Naive B cell (primary cell): ENCODE results near the gene B3GNT9. TPM values are rescaled to one million over a fixed set of nuclear protein-coding genes. Genes with fewer than 3 reads are reported as not detected.
A peak's percentile ranks its signal among the peaks of the same experiment; 100 is the strongest.

Experiments used
- ATAC-seq, 2 donors: fragments of 150-1000 bp; cut with Tn5 transposase; 2 replicates each; pipeline ENCODE4 v1.10.0; 2021; ENCODE audit warnings: low read depth in 2 of 2, mild to moderate bottlenecking in 2 of 2, moderate library complexity in 2 of 2
- DNase-seq: peaks from one replicate; pipeline ENCODE4 v3.0.0; 2022
- H3K27ac Mint-ChIP-seq, 6 donors: one replicate each; pipeline ENCODE4 v1.8.0; 2020 to 2022; ENCODE audit warnings: mild to moderate bottlenecking in 6 of 6, mixed read lengths in 6 of 6, moderate library complexity in 5 of 6, inconsistent platforms in 2 of 6
- H3K27me3 Mint-ChIP-seq, 3 donors: one replicate each; pipeline ENCODE4 v1.8.0; 2021 to 2022; ENCODE audit warnings: mixed read lengths in 3 of 3, mild to moderate bottlenecking in 1 of 3
- H3K36me3 Mint-ChIP-seq, 2 donors: one replicate each; pipeline ENCODE4 v1.8.0; 2020 to 2022; ENCODE audit warnings: mixed read lengths in 2 of 2, inconsistent platforms in 1 of 2, mild to moderate bottlenecking in 1 of 2
- H3K4me1 Mint-ChIP-seq, 3 donors: one replicate each; pipeline ENCODE4 v1.8.0; 2020 to 2022; ENCODE audit warnings: mixed read lengths in 3 of 3, inconsistent platforms in 1 of 3, mild to moderate bottlenecking in 1 of 3, moderate library complexity in 1 of 3
- H3K4me3 Mint-ChIP-seq, 8 donors: one replicate each; pipeline ENCODE4 v1.8.0; 2020 to 2022; ENCODE audit warnings: mild to moderate bottlenecking in 8 of 8, mixed read lengths in 8 of 8, moderate library complexity in 8 of 8, inconsistent platforms in 2 of 8
- H3K9me3 Mint-ChIP-seq, 7 donors: one replicate each; pipeline ENCODE4 v1.8.0; 2020 to 2022; ENCODE audit warnings: mixed read lengths in 7 of 7, mild to moderate bottlenecking in 5 of 7, inconsistent platforms in 2 of 7, moderate library complexity in 1 of 7
- polyA plus RNA-seq, 6 donors: library from polyadenylated mRNA; unstranded; fragments of 300-500 nt; fragmentation: Illumina TruSeq; gene quantifications; one replicate each; pipeline ENCODE4 v1.2.3, GENCODE V29; 2021; ENCODE audit warnings: low read depth in 6 of 6

Gene B3GNT9
- polyA plus RNA-seq, 6 donors from 2014 or later, result 0.09 to 0.73 (median 0.36) TPM; not detected in 2

GRCh38 chr16:67162506-67163163 lies 11.8 kb upstream of the B3GNT9 start:
- Mint-ChIP-seq H3K36me3 (no peaks in the 10 kb centered on the region), H3K4me3 (peak overlapping the region; percentile 15 to 83 (median 77)), H3K4me1 (peaks cover 29 to 64% (median 56%) of the 10 kb centered on the region in 3 donors), H3K9me3 (peaks cover 0 to 2% (median 0%) of the 10 kb centered on the region in 7 donors), H3K27ac (peak overlapping the region in 2 of 6 donors; percentile 78 to 80), H3K27me3 (peaks cover 12 to 47% (median 39%) of the 10 kb centered on the region in 3 donors)
- ATAC-seq (no peak), DNase-seq (no peak)

DNA sequence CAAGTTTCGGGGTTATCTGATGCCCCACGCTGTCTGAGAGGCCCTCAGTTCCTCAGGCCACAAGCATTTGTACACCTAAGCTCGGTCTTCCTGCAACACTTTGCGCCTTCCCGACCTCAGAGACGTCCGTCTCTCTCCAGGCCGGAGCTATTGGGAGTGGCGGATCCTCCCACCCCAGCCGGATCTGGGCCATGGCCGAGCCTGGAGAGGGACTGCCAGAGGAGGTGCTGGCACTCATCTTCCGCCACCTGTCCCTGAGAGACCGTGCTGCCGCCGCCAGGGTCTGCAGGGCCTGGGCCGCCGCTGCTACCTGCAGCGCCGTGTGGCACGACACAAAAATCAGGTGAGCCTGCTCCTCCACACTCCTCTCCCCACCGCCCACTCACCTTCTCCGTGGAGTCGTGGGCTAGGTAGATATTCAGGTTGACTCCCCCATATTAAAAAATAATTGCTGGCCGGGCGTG lies 10.8 kb upstream of the B3GNT9 start:
- H3K4me1 Mint-ChIP-seq, result peaks cover 30 to 67% (median 64%) of the 10 kb centered on the region in 3 donors
- H3K27me3 Mint-ChIP-seq, result peaks cover 12 to 37% (median 29%) of the 10 kb centered on the region in 3 donors
- H3K9me3 Mint-ChIP-seq, result peaks cover 0 to 2% (median 0%) of the 10 kb centered on the region in 7 donors
- DNase-seq (no peak), ATAC-seq (no peak)
- peak overlapping the region in 3 of 6 donors; percentile 44 to 78 (median 47) for H3K27ac Mint-ChIP-seq
- H3K36me3 Mint-ChIP-seq, result no peaks in the 10 kb centered on the region
- peak overlapping the region in 5 of 8 donors; percentile 48 to 82 (median 78) for H3K4me3 Mint-ChIP-seq

DNA sequence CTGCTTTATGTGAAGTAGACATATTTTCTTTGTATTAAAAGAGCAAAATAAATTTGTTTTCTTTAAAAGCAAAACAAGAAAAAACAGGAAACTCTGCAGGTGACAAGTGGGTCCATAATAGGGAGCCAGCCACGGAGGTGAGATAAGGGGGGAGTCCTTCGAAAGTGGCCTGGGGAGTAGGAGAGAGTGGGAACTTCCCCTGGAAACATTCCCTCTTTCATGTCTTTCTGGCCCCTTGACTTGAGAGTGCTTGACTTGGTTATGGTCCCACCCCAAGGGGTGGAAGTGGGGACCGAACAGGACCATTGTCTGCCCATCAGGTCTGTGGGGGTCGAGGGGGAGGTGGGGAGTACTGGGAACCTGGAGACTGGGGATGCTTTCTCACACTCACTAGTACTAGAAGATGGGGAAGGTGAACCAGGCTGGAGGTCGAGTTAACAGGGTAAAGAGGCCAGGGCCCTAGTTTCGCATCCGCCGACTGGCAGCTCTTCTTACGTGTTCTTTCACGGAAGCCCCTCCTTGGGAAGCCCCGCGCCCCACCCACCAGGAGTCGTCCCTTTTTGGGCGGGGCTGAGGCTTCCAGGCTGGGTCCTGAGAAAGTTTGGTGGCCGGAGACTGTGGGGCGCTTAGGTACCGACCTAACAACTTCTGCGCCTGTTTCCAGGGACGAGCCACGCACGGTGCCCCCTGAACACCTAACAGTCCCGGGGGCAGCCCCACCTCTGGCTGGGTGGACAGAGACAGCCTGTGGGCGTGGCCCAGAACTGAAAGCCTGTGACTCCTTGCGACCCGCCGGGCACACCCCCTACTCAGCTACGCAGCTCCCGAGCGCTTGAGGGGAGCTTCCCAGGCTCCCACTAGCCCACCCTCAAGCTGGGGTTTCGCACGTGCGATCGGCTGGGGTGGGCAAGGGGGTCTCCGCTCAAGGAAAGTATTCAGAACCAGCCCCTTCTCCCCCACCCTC lies 8.1 kb upstream of the B3GNT9 start:
- H3K4me1 Mint-ChIP-seq, result peaks cover 30 to 66% (median 64%) of the 10 kb centered on the region in 3 donors
- peak; percentile 58 to 59 for ATAC-seq

DNA sequence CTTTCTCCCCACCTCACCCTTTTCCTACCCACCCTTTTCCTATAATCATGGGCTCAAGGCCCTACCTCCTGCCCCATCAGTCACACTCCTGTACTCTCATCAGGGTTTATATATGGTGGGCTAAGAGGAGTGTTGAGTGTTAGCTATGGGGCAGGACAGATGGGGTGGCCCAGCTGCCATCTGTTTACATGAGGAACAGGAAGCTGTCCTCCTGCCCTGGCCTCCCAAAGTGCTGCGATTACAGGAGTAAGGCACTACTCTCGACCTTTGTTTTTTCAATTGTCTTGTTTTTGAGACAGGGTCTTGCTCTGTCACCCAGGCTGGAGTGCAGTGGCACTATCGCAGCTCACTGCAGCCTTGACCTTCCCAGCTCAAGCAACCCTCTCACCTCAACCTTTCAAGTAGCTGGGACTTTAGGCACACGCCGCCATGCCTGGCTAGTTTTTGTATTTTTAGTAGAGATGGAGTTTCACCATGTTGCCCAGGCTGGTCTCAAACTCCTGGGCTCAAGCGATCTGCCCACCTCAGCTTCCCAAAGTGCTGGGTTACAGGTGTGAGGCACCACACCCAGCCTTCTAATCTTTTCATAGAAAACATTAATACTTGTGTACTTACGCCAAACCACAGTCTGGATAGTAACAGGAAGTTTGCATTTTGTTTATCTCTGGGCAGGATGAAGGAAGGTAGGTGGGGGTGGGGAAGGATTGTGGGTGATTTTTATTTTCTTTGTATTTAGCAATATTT lies 7.3 kb upstream of the B3GNT9 start:
- peak overlapping the region; percentile 82 to 97 (median 92) for H3K4me3 Mint-ChIP-seq
- H3K9me3 Mint-ChIP-seq, result peaks cover 0 to 2% (median 0%) of the 10 kb centered on the region in 7 donors
- H3K27me3 Mint-ChIP-seq, result peaks cover 8 to 28% (median 9%) of the 10 kb centered on the region in 3 donors
- DNase-seq (no peak), ATAC-seq (no peak)
- peaks cover 33 to 67% (median 66%) of the 10 kb centered on the region in 3 donors for H3K4me1 Mint-ChIP-seq
- peak overlapping the region; percentile 89 to 98 (median 98) for H3K27ac Mint-ChIP-seq
- no peaks in the 10 kb centered on the region for H3K36me3 Mint-ChIP-seq

More for the DNA sequence above, 8.1 kb upstream of the B3GNT9 start:
- H3K4me3 Mint-ChIP-seq, result peak overlapping the region; percentile 82 to 97 (median 92)
- peak overlapping the region; percentile 89 to 98 (median 98) for H3K27ac Mint-ChIP-seq
- peaks cover 9 to 24% (median 11%) of the 10 kb centered on the region in 3 donors for H3K27me3 Mint-ChIP-seq
- no peaks in the 10 kb centered on the region for H3K36me3 Mint-ChIP-seq
- peak; percentile 84 for DNase-seq
- peaks cover 0 to 2% (median 0%) of the 10 kb centered on the region in 7 donors for H3K9me3 Mint-ChIP-seq

- ATAC-seq, result no peak
- Mint-ChIP-seq H3K27me3 (peaks cover 2 to 28% (median 5%) of the 10 kb centered on the region in 3 donors), H3K4me3 (peak overlapping the region in 5 of 8 donors; percentile 34 to 94 (median 48)), H3K27ac (peak overlapping the region; percentile 52 to 98 (median 77)), H3K9me3 (peaks cover 0 to 2% (median 0%) of the 10 kb centered on the region in 7 donors), H3K36me3 (no peaks in the 10 kb centered on the region), H3K4me1 (peaks cover 35 to 67% (median 63%) of the 10 kb centered on the region in 3 donors)
- no peak for DNase-seq
Observed at GRCh38 chr16:67157106-67157748, 6.4 kb upstream of the B3GNT9 start.

DNA sequence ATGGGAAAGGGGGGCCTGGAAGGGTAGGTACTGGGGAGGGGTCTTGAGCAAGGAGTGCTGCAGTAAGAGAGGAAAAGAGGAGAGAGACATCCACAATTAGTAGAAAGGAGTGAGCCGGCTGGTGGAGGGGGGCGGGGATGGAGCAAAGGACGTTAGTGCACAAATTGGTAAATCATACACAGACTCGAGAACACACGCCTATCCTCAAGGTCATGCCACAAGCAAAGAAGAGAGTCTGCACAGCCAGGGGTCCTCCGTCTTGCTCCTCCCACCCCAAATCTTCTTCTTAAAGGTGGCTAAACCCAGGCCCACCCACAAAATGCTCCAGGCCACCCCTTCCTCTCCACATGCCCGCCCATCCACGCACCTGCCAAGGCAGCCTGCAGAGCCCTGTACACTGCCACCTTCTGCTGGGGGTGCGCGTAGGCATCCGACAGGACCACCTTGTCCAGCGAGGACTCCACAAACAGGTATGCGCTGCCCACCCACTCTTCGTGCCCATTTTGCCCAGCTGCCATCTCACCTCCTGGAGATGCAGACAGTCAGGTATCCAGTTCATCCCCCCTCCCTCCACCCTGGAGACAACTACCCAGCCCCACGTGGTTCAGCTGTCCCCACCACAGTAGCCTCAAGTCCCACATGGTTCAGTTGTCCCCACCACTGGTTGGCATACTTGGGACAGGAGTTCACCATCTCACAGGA lies 5.5 kb upstream of the B3GNT9 start:
- Mint-ChIP-seq H3K4me3 (peak overlapping the region in 2 of 8 donors; percentile 34 to 55), H3K9me3 (peaks cover 0 to 2% (median 0%) of the 10 kb centered on the region in 7 donors), H3K36me3 (no peaks in the 10 kb centered on the region), H3K4me1 (peaks cover 39 to 67% (median 59%) of the 10 kb centered on the region in 3 donors), H3K27me3 (peaks cover 2 to 27% (median 3%) of the 10 kb centered on the region in 3 donors), H3K27ac (peak overlapping the region in 3 of 6 donors; percentile 8 to 70 (median 69))
- DNase-seq (no peak), ATAC-seq (no peak)

- peak overlapping the region in 1 of 6 donors; percentile 70 for H3K27ac Mint-ChIP-seq
- H3K9me3 Mint-ChIP-seq, result no peaks in the 10 kb centered on the region
- H3K36me3 Mint-ChIP-seq, result no peaks in the 10 kb centered on the region
- H3K4me3 Mint-ChIP-seq, result peak overlapping the region in 6 of 8 donors; percentile 47 to 71 (median 64)
- DNase-seq (peak; percentile 79), ATAC-seq (peak; percentile 29 to 42)
- peaks cover 0 to 27% (median 6%) of the 10 kb centered on the region in 3 donors for H3K27me3 Mint-ChIP-seq
- H3K4me1 Mint-ChIP-seq, result peaks cover 44 to 64% (median 56%) of the 10 kb centered on the region in 3 donors
Observed at GRCh38 chr16:67155295-67156142, 4.7 kb upstream of the B3GNT9 start.

GRCh38 chr16:67154578-67155294 lies 3.9 kb upstream of the B3GNT9 start:
- H3K9me3 Mint-ChIP-seq, result no peaks in the 10 kb centered on the region
- DNase-seq (no peak), ATAC-seq (no peak)
- H3K27me3 Mint-ChIP-seq, result peaks cover 0 to 27% (median 6%) of the 10 kb centered on the region in 3 donors
- H3K4me3 Mint-ChIP-seq, result peak overlapping the region in 6 of 8 donors; percentile 21 to 71 (median 64)
- H3K27ac Mint-ChIP-seq, result no peak overlapping the region
- H3K36me3 Mint-ChIP-seq, result no peaks in the 10 kb centered on the region
- H3K4me1 Mint-ChIP-seq, result peaks cover 44 to 58% (median 50%) of the 10 kb centered on the region in 3 donors

DNA sequence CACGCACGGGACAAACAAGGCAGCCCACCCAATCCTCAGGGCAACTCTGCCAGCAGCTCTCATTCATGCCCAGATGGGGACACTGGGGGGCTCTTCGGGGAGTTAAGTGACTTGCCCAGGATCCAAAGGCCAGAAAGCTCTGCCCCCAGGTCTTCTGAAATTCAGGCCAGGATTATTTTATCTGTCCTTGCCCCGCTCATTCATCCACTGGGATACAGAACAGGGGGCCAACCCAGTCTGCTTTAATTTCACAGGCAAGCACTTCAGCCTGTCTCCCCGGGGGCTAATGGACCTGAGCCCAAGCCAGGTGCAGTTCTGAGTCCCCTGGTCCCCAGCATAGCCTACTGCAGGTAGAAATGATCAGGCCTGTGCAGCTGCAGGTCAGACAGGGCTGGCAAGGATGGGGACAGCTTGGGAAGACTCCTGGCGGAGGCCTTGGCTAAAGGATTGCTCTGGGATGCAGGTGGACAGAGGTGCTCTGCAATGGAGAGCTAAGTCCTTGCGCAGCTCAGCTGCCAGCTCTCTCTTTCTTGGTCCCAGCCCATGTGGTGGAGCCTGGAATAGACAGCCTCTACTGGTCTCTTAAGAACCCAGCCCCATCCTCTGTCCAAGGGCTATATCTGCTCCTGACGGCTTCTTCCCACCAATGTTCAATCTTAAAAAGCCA lies 766 bp upstream of the B3GNT9 start:
- Mint-ChIP-seq H3K9me3 (no peaks in the 10 kb centered on the region), H3K4me3 (peak overlapping the region in 6 of 8 donors; percentile 27 to 74 (median 71)), H3K36me3 (peaks cover 20% of the 10 kb centered on the region in 2 donors), H3K4me1 (peaks cover 33 to 34% (median 33%) of the 10 kb centered on the region in 3 donors), H3K27ac (no peak overlapping the region), H3K27me3 (peaks cover 10 to 49% (median 29%) of the 10 kb centered on the region in 3 donors)
- DNase-seq (no peak), ATAC-seq (no peak)
